CD4-positive, alpha-beta T cell (primary cell): ENCODE results near the gene IFI27L2. TPM values are rescaled to one million over a fixed set of nuclear protein-coding genes. Genes with fewer than 3 reads are reported as not detected.

ENCODE experiments used
- ATAC-seq: fragments of 200-7000 bp; cut with Tn5 transposase; one replicate; pipeline ENCODE4 v1.10.0; 2022; ENCODE audit warnings: mild to moderate bottlenecking; ENCODE audit not compliant: poor library complexity
- CTCF ChIA-PET: fragments of 350-600 bp; sonication (Branson Sonifier 250); formaldehyde crosslinking; loops from one replicate; lab custom pipeline; 2021; ENCODE audit warnings: antibody characterized with exemption, inconsistent platforms; lab: Charles Lee
- POLR2A ChIA-PET: fragments of 350-600 bp; sonication (Branson Sonifier 250); formaldehyde crosslinking; loops from one replicate; lab custom pipeline; 2021; ENCODE audit warnings: antibody characterized with exemption, inconsistent platforms; lab: Charles Lee
- DNase-seq, 14 experiments: peaks; one replicate each; pipeline ENCODE4 v3.0.0-alpha.2; 2013 to 2020; ENCODE audit warnings: mixed read lengths in 2 of 14
- H3K27ac ChIP-seq, 2 donors: one replicate each; pipeline versions ENCODE4 v1.5.1 to v1.7.0; 2013; ENCODE audit warnings: low read length in 2 of 2, low read depth in 1 of 2, mild to moderate bottlenecking in 1 of 2
- H3K27me3 ChIP-seq, 2 experiments: 1 replicate in 1 of 2; 2 replicates in 1 of 2; pipeline versions ENCODE4 v1.6.1 to v1.7.0; 2013; ENCODE audit warnings: low read length in 2 of 2, control low read depth in 1 of 2, mild to moderate bottlenecking in 1 of 2, moderate library complexity in 1 of 2; ENCODE audit not compliant: insufficient read depth in 2 of 2, control insufficient read depth in 1 of 2
- H3K36me3 ChIP-seq: one replicate; pipeline ENCODE4 v1.6.1; 2013; ENCODE audit warnings: low read length, control low read depth; ENCODE audit not compliant: insufficient read depth
- H3K4me1 ChIP-seq: one replicate; pipeline ENCODE4 v1.6.1; 2013; ENCODE audit warnings: low read length, control low read depth; ENCODE audit not compliant: insufficient read depth
- H3K4me3 ChIP-seq: one replicate; pipeline ENCODE4 v1.5.1; 2013; ENCODE audit warnings: mild to moderate bottlenecking, low read length, moderate library complexity
- H3K9me3 ChIP-seq, 2 experiments: 1 replicate in 1 of 2; 2 replicates in 1 of 2; pipeline versions ENCODE4 v1.6.1 to v1.7.0; 2013; ENCODE audit warnings: low read length in 2 of 2, mild to moderate bottlenecking in 2 of 2, control low read depth in 1 of 2, moderate library complexity in 1 of 2; ENCODE audit not compliant: control insufficient read depth in 1 of 2, insufficient read depth in 1 of 2
- H3K27ac Mint-ChIP-seq: one replicate; pipeline ENCODE4 v1.8.0; 2020; ENCODE audit warnings: mixed read lengths
- H3K27me3 Mint-ChIP-seq: one replicate; pipeline ENCODE4 v1.8.0; 2021; ENCODE audit warnings: mixed read lengths
- H3K36me3 Mint-ChIP-seq: one replicate; pipeline ENCODE4 v1.8.0; 2021; ENCODE audit warnings: low read depth, mixed read lengths
- H3K4me1 Mint-ChIP-seq: one replicate; pipeline ENCODE4 v1.8.0; 2021; ENCODE audit warnings: low read depth, mixed read lengths
- H3K4me3 Mint-ChIP-seq: one replicate; pipeline ENCODE4 v1.8.0; 2020; ENCODE audit warnings: mild to moderate bottlenecking, mixed read lengths
- H3K9me3 Mint-ChIP-seq: one replicate; pipeline ENCODE4 v1.8.0; 2020; ENCODE audit warnings: mixed read lengths
- CTCF ChIP-seq: fragments of 200-600 bp; IDR thresholded peaks from one replicate; pipeline ENCODE4 v1.8.0; 2022; ENCODE audit warnings: antibody characterized with exemption, mild to moderate bottlenecking
- intact Hi-C, 2 experiments: fragments of 100-400 bp; cut with DNase I in 1 of 2; cut with micrococcal nuclease in 1 of 2; formaldehyde crosslinking; loops; one replicate each; pipeline versions ENCODE4 v1.15.1 to v1.9.0; 2023 to 2025; cut with DNase I, micrococcal nuclease
- total RNA-seq, 174 experiments: library from RNA in 2 of 174; stranded (reverse) in 2 of 174; gene quantifications; one replicate each; pipeline ENCODE4 v1.2.3 and lab custom pipeline; 2021 to 2026

The IFI27L2 gene
- total RNA-seq, 2 experiments from 2014 or later: 21.5 to 22.2 TPM

GRCh38 chr14:94097091-94097490, 32.3 kb downstream of the IFI27L2 start:
- Mint-ChIP-seq H3K36me3 (no peaks in the 10 kb centered on the region), H3K4me3 (no peak overlapping the region), H3K27me3 (no peaks in the 10 kb centered on the region), H3K9me3 (no peaks in the 10 kb centered on the region), H3K27ac (no peak overlapping the region), H3K4me1 (no peaks in the 10 kb centered on the region)
- H3K9me3 ChIP-seq: no peaks in the 10 kb centered on the region
- no peak for TF ChIP-seq CTCF
- H3K27ac ChIP-seq: no peak overlapping the region
- ATAC-seq (no peak), DNase-seq (no peak)
- intact Hi-C loops: no loop called here
- ChIA-PET CTCF (no interaction called here), POLR2A (no interaction called here)
- H3K4me1 ChIP-seq: no peaks in the 10 kb centered on the region
- H3K4me3 ChIP-seq: no peak overlapping the region
- H3K27me3 ChIP-seq: no peaks in the 10 kb centered on the region
- H3K36me3 ChIP-seq: no peaks in the 10 kb centered on the region

DNA sequence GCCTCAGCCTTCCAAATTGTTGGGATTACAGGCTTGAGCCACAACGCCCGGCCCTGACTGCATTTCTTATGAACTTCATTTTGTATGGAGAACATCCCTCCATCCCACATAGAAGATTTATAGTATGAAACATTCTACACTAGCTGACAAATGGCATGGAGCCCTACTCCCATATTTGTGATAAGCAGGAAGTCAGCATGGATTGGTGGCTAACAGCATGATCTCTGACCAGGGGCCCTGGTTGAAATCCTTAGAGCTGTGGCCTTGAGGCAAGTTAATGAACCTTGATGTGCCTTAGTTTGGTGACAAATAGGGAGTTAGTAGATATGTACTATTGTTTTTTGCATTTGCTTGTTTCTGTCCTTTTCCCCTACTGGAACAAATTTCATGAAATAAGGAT, 36.0 kb downstream of the IFI27L2 start:
- intact Hi-C loops: no loop called here
- H3K27ac Mint-ChIP-seq: no peak overlapping the region
- Histone ChIP-seq H3K9me3 (no peaks in the 10 kb centered on the region), H3K27me3 (no peaks in the 10 kb centered on the region), H3K27ac (no peak overlapping the region), H3K4me1 (no peaks in the 10 kb centered on the region), H3K36me3 (no peaks in the 10 kb centered on the region), H3K4me3 (no peak overlapping the region)
- ChIA-PET POLR2A (no interaction called here), CTCF (no interaction called here)
- H3K4me3 Mint-ChIP-seq: no peak overlapping the region
- H3K27me3 Mint-ChIP-seq: no peaks in the 10 kb centered on the region
- H3K4me1 Mint-ChIP-seq: no peaks in the 10 kb centered on the region
- DNase-seq: no peak
- no peaks in the 10 kb centered on the region for H3K9me3 Mint-ChIP-seq
- H3K36me3 Mint-ChIP-seq: no peaks in the 10 kb centered on the region
- TF ChIP-seq CTCF: no peak
- ATAC-seq: no peak

DNA sequence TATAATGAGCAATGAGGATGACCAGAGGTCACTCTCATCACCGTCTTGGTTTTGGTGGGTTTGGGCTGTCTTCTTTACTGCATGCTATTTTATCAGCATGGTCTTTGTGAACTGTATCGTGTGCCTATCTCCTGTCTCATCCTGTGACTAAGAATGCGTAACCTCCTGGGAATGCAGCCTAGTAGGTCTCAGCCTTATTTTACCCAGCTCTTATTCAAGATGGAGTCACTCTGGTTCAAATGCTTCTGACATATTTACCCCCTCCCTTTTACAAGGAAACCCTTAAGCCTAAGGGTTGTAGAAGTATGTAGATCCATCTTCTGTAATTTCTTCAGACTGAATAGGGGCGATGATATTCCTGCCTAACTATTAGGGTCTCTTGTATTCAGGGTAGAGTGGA, 39.9 kb downstream of the IFI27L2 start:
- Mint-ChIP-seq H3K4me3 (no peak overlapping the region), H3K4me1 (no peaks in the 10 kb centered on the region), H3K36me3 (no peaks in the 10 kb centered on the region), H3K9me3 (no peaks in the 10 kb centered on the region), H3K27ac (no peak overlapping the region), H3K27me3 (no peaks in the 10 kb centered on the region)
- intact Hi-C loops: loop anchor here in 1 of 2 experiments (10.0 kb wide), 1 partner anchor 975 kb away; the partner anchor contains the start of gene ITPK1
- no peak overlapping the region for H3K27ac ChIP-seq
- TF ChIP-seq CTCF: no peak
- H3K9me3 ChIP-seq: no peaks in the 10 kb centered on the region
- no peaks in the 10 kb centered on the region for H3K4me1 ChIP-seq
- ATAC-seq (no peak), DNase-seq (no peak)
- no peaks in the 10 kb centered on the region for H3K36me3 ChIP-seq
- H3K27me3 ChIP-seq: no peaks in the 10 kb centered on the region
- POLR2A ChIA-PET: no interaction called here
- no peak overlapping the region for H3K4me3 ChIP-seq
- CTCF ChIA-PET: interaction anchor here (1.2 kb wide), 1 partner anchor 53 kb away, joined by 3 read pairs; no protein-coding TSS in a partner anchor
